ENCODE results near the gene MACROD2. TPM values are rescaled to one million over a fixed set of nuclear protein-coding genes. Genes with fewer than 3 reads are reported as not detected.

Gene MACROD2
- total and polyA plus RNA-seq, 2 donors (not counting 1 experiment from before 2014, with no cell fraction given): 5.3 to 6.7 TPM

GRCh38 chr20:15991279-15991678 is 1996.0 kb downstream of the MACROD2 start:
- no peak for ATAC-seq (ENCODE audit: low read depth)
- H3K27ac Mint-ChIP-seq: no peak overlapping the region

GRCh38 chr20:15992564-15992963 is 1997.2 kb downstream of the MACROD2 start:
- CTCF ChIA-PET: no interaction called here
- Mint-ChIP-seq H3K4me3 (no peak overlapping the region), H3K4me1 (peaks cover 5% of the 10 kb centered on the region), H3K27me3 (no peaks in the 10 kb centered on the region), H3K27ac (no peak overlapping the region), H3K9me3 (ENCODE audit: insufficient read depth) (peaks cover 8% of the 10 kb centered on the region)
- Histone ChIP-seq H3K4me3 (ENCODE audit: control extremely low read depth in 1 of 5, extremely low read depth in 1 of 5, insufficient read depth in 1 of 5, low read depth in 2 of 5, low read length in 4 of 5) (no peak overlapping the region), H4K20me1 (ENCODE audit: control insufficient read depth, insufficient read depth, low read length, poor library complexity, severe bottlenecking) (no peaks in the 10 kb centered on the region), H3K4me2 (replicated peaks; ENCODE audit: low read depth, low read length, poor library complexity, severe bottlenecking) (no peak overlapping the region), H3K79me2 (ENCODE audit: control insufficient read depth, insufficient read depth, low read length) (no peaks in the 10 kb centered on the region), H2AFZ (ENCODE audit: insufficient read depth, low read depth, low read length, poor library complexity, severe bottlenecking) (no peak overlapping the region), H3K36me3 (replicated peaks in 1 of 2; ENCODE audit: control extremely low read depth in 1 of 2, control insufficient read depth in 1 of 2, extremely low read depth in 1 of 2, insufficient read depth in 2 of 2, low read length in 1 of 2) (peaks cover 2 to 22% of the 10 kb centered on the region in 2 experiments), H3K9ac (ENCODE audit: low read length) (no peak overlapping the region), H3K27ac (ENCODE audit: low read length in 2 of 2) (no peak overlapping the region), H3K27me3 (replicated peaks in 1 of 4; ENCODE audit: control extremely low read depth in 1 of 4, control insufficient read depth in 3 of 4, insufficient read depth in 4 of 4, low read length in 3 of 4) (no peaks in the 10 kb centered on the region), H3K4me1 (ENCODE audit: control insufficient read depth in 2 of 2, insufficient read depth in 2 of 2, low read length in 2 of 2) (no peaks in the 10 kb centered on the region), H3K9me3 (ENCODE audit: control extremely low read depth in 1 of 3, control insufficient read depth in 2 of 3, insufficient read depth in 1 of 3, low read length in 2 of 3) (peaks cover 0 to 13% (median 12%) of the 10 kb centered on the region in 3 donors)
- POLR2A ChIA-PET: no interaction called here
- DNase-seq (no peak), ATAC-seq (ENCODE audit: low read depth) (no peak)
- no peak for TF ChIP-seq EZH2 (IDR thresholded peaks at IDR 0.05; ENCODE audit: borderline replicate concordance, insufficient read depth, low read depth, low read length, poor library complexity, severe bottlenecking)
- TF ChIP-seq CTCF (IDR thresholded peaks at IDR 0.05): no peak
- 92% methylated on average over 2 of the region's 4 CpGs for WGBS (ENCODE audit: insufficient coverage)
- intact Hi-C loops (cut with micrococcal nuclease): no loop called here

More at GRCh38 chr20:15991279-15991678, 1996.0 kb downstream of the MACROD2 start:
- Histone ChIP-seq H3K4me3 (ENCODE audit: control extremely low read depth in 1 of 5, extremely low read depth in 1 of 5, insufficient read depth in 1 of 5, low read depth in 2 of 5, low read length in 4 of 5) (no peak overlapping the region), H3K9ac (ENCODE audit: low read length) (no peak overlapping the region), H3K27ac (ENCODE audit: low read length in 2 of 2) (no peak overlapping the region), H3K9me3 (ENCODE audit: control extremely low read depth in 1 of 3, control insufficient read depth in 2 of 3, insufficient read depth in 1 of 3, low read length in 2 of 3) (peaks cover 0 to 4% (median 4%) of the 10 kb centered on the region in 3 donors), H3K27me3 (replicated peaks in 1 of 4; ENCODE audit: control extremely low read depth in 1 of 4, control insufficient read depth in 3 of 4, insufficient read depth in 4 of 4, low read length in 3 of 4) (no peaks in the 10 kb centered on the region), H3K4me2 (replicated peaks; ENCODE audit: low read depth, low read length, poor library complexity, severe bottlenecking) (no peak overlapping the region), H3K4me1 (ENCODE audit: control insufficient read depth in 2 of 2, insufficient read depth in 2 of 2, low read length in 2 of 2) (peaks cover 5 to 9% of the 10 kb centered on the region in 2 donors), H2AFZ (ENCODE audit: insufficient read depth, low read depth, low read length, poor library complexity, severe bottlenecking) (no peak overlapping the region), H3K36me3 (replicated peaks in 1 of 2; ENCODE audit: control extremely low read depth in 1 of 2, control insufficient read depth in 1 of 2, extremely low read depth in 1 of 2, insufficient read depth in 2 of 2, low read length in 1 of 2) (peaks cover 2 to 21% of the 10 kb centered on the region in 2 experiments), H3K79me2 (ENCODE audit: control insufficient read depth, insufficient read depth, low read length) (no peaks in the 10 kb centered on the region), H4K20me1 (ENCODE audit: control insufficient read depth, insufficient read depth, low read length, poor library complexity, severe bottlenecking) (no peaks in the 10 kb centered on the region)
- intact Hi-C loops (cut with micrococcal nuclease): no loop called here
- Mint-ChIP-seq H3K4me1 (peaks cover 13% of the 10 kb centered on the region), H3K9me3 (ENCODE audit: insufficient read depth) (peaks cover 4% of the 10 kb centered on the region), H3K4me3 (no peak overlapping the region), H3K27me3 (no peaks in the 10 kb centered on the region)
- CTCF ChIA-PET: interaction anchor here (0.6 kb wide), 1 partner anchor 291 kb away, joined by 3 read pairs; no protein-coding TSS in a partner anchor
- DNase-seq: no peak
- TF ChIP-seq EZH2 (IDR thresholded peaks at IDR 0.05; ENCODE audit: borderline replicate concordance, insufficient read depth, low read depth, low read length, poor library complexity, severe bottlenecking) (no peak), CTCF (IDR thresholded peaks at IDR 0.05) (no peak)
- POLR2A ChIA-PET: no interaction called here
